Measurements from ENCODE around the gene ZSCAN31.
"Not testable (repeated sequence)": the region's sequence is repeated elsewhere in the genome, so short reads cannot be mapped to it uniquely, and the experiment has no call there.

ZSCAN31 gene

GRCh38 chr6:28335564-28336283 lies at the start of gene ZSCAN31:
TSS of gene ZSCAN31 (minus strand) at chr6:28336148. CDS start at chr6:28329683, 6,465 bp downstream.
- DNase-seq: peak; percentile 76

DNA sequence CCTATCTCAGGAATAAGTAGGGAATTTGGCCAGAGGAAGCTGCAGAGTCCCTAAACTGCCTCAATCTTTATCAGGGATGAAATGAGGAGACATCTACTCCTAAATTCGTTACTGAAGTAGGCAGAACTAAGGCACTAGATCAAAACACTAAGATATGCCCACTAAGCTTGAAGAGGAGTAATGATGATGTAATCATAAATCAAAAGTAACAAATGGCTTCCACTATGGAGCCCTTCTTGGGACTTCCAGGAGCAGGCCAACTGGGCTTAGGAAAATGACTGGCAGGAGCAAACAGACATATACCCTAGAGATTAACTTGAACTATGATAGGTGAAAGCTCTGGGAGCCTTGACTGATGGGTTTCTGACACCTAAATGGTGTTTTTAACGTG lies 48.2 kb upstream of the ZSCAN31 start:
- DNase-seq: no peak

GRCh38 chr6:28383235-28384142 lies 47.5 kb upstream of the ZSCAN31 start:
- DNase-seq: no peak

GRCh38 chr6:28380381-28380780 lies 44.4 kb upstream of the ZSCAN31 start:
- DNase-seq: no peak

DNA sequence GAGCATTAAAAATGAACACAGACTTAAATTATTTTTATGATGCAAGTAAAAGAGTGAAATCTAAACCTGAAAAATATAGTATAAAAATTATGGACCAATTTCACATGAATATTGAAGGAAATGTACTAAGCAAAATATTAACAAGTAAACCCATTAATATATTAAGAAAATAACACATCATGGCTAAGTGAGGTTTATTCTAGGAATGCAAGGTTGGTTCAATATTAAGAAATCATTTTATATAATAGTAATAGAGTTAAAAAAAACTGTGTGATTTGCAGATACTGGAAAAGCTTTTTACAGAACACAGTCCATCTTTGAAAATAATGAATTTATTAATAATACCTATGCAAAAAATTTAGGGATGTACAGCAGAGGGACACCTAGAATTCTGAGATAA lies 42.7 kb upstream of the ZSCAN31 start:
- DNase-seq: no peak

GRCh38 chr6:28377879-28378278 lies 41.9 kb upstream of the ZSCAN31 start:
- DNase-seq: no peak

GRCh38 chr6:28373925-28374324 lies 38.0 kb upstream of the ZSCAN31 start:
- no peak for DNase-seq

DNA sequence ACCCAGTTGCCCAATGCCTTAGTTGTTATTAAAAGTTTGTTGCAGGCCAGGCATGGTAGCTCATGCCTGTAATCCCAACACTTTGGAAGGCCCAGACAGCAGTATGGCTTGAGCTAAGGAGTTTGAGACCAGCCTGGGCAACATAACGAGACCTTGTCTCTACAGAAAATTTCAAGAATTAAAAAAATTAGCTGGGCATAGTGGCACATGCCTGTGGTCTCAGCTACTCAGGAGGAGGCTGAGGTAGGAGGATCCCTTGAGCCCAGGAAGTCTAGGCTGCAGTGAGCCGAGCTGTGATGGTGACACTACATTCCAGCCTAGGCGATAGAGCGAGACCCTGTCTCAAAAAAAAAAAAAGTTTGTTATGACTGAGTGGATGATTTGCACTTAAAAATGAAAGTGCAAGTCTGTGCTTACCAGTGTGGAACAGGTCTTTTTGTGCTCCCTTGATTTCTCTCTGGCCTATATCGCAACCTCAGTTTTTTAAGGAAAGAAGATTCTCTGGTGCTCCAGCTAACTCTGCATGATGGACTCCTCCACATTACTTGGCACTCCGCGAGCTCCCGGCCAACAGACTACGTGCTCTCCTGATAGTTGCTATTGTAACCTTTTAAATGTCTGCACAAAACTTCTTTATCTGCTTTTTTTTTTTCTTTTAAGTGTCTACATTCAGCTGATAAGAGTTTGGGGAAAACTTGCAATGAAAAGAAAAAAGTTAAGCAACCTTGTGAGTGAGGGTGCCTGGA lies 35.9 kb upstream of the ZSCAN31 start:
- no peak for DNase-seq

DNA sequence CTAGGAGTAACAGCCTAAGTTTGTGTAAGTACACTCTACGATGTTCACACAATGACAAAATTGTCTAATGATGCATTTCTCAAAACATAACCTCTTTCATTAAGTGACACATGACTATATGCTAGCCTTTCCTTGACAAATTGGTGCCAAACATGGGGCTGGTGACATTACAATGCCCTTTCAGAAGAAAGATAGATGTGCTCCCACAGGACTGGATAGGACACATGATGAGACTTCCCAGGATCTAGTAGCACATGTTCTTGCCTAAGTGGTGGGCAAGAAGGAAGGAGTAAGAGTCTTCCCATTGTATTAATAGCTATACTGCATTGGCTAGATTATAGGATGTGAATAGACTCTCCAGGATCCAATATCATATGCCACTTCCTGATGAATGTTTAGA lies 35.3 kb upstream of the ZSCAN31 start:
- DNase-seq: no peak

- no peak for DNase-seq
These were observed 34.5 kb upstream of the ZSCAN31 start for GRCh38 chr6:28370440-28370839.

- DNase-seq: no peak
These were observed 33.5 kb upstream of the ZSCAN31 start for GRCh38 chr6:28369463-28369862.

DNA sequence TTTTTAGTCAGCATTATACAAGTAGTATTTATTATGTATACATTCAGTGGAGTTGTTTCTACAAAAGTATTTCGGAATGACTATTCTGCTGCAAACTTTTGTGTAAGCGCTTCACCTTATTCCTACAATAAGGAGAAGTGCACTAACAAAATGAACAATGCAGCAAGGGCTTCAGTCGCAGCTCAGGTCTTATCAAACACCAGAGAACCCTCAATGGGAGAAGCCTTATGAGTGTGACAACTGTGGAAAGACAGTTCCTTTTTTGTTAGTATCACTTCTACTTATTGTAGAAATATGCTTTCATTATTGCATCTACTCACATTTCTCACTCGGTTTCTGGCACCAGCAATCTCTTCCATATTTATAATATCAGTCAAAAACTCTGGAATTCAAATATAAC lies 32.6 kb upstream of the ZSCAN31 start:
- no peak for DNase-seq

GRCh38 chr6:28365590-28365989 lies 29.6 kb upstream of the ZSCAN31 start:
- not testable (repeated sequence) for DNase-seq

DNA sequence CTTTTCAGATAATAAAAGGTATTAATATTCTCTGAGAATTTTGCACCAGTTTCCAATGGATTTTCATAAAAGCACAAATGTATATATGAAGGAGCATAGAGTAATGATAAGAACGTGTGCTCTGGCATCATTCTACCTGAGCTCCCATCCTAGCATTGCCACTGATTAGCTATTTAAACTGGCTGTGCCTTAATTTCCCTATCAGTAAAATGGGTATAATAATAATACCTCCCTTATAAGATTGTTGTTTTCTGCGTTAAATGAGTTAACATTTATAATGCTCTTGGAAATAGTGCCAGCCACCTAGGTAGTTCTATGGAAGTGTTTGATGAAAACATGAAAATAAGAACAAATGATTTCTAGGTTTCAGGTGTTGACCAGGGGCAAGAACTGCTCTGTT lies 25.0 kb upstream of the ZSCAN31 start:
- no peak for DNase-seq

- not testable (repeated sequence) for DNase-seq
These were observed 23.6 kb upstream of the ZSCAN31 start for GRCh38 chr6:28359562-28359961.

DNA sequence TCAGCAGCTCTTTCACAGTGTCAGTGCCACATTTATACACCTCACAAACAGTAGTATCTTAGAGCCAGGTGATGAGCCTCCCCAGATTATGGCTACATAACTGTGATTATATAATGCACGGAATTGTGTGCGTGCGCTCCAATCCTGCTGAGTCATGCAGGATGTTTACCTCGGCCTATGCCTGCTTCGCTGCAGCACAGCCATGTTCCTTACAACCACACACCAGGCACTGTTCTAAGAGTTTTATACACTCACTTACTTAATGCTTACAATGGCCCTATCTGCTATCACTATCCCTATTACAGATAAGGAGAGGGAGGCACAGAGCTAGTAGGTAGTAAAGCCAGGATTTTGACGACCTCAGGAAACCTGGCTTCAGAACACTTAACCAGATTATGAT lies 21.1 kb upstream of the ZSCAN31 start:
- no peak for DNase-seq

GRCh38 chr6:28356666-28357020 lies 20.7 kb upstream of the ZSCAN31 start:
- no peak for DNase-seq

DNA sequence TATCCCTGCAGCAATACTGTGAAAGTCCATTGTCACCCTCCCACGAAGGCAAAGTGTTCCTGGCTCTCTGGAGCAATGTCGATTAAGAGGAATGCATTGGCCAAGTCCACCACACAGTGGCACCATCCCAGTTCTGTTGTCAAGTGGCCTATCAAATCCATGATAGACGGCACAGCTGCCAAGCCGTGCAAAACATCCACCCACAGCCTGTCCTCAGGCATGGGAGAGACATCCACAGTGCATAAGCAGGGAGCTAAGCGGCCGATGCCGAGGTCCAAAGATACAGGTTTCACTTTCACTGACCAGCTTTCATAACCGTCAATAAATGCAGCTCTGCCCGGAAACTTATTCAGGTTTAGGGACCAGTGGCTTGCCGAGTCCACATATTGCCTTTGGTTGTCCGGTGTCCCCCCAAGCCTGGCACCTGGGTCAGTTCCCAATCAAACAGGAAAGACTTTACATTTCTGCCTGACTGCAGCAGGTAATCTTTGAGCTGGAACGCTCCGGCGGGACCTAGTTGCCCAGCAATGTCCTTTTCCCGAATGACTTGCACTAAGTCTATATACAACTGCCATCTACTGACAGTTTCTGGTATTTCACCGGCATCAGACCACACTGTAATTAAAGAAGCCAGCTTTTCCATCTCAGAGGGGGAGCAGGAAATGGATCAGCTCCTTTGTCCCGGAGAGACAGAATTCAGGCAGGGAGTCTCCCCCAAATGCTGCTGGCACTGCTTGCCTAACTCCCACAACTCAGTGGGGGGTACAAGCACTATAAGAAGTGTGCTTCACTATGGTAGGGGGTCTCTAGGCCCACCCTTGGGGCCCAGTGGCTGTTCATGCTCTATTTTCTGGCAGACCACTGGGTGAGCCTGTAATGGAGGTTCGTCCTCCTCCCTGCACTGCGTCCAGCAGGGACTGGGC lies 20.1 kb upstream of the ZSCAN31 start:
- peak; percentile 70 for DNase-seq

GRCh38 chr6:28354688-28355554 lies 19.0 kb upstream of the ZSCAN31 start:
- DNase-seq: no peak

DNA sequence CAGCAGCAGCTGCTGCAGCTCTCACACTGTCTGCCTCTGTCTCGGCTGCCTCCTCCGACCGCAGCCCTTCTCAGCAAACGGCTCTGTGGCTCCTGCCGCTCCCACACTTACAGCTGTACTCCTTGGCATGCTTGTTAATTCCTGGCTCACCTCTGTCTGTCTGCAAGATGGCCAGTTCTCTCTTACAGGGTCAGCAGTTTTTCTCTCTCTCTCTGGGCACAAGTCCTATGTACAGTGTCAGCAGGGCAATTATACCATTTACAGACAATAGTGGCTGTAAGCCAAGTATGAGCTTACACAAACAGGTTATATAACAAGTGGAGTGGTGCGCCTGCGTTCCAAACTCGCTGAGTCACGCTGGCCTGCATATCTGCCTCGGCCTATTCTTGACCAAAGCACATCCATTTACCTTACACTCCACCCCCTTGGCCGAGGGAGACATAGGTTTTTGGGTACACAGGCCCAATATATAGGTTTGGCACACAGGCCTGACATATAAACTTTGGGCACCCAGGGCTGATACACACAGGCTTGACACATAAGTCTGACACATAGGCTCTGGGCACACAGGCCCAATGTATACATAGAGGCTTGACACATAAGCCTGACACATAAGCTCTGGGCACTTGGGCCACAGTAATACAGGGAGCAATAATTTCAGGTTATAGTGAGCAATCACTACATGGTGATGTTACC lies 18.2 kb upstream of the ZSCAN31 start:
- no peak for DNase-seq

- no peak for DNase-seq
These were observed 17.4 kb upstream of the ZSCAN31 start for GRCh38 chr6:28353356-28353755.

All from NCI-H2171 treated with DMSO at 0.1 percent for 48 hours (cell line).